Spleen (tissue), 3 donors: ENCODE data around the gene RASGEF1B.

Experiments used
- POLR2A ChIP-seq, 3 donors: fragments of 450-650 bp; IDR thresholded peaks; one replicate each; pipeline ENCODE4 v1.5.1; 2017; ENCODE audit warnings: antibody characterized with exemption in 3 of 3, mild to moderate bottlenecking in 1 of 3
- POLR2AphosphoS5 ChIP-seq, 3 donors: sonication (generic); formaldehyde crosslinking; IDR thresholded peaks; one replicate each; pipeline ENCODE4 v1.5.1; 2017; ENCODE audit warnings: antibody characterized with exemption in 3 of 3

GRCh38 chr4:81377191-81377590 is 94.5 kb downstream of the RASGEF1B start:
- TF ChIP-seq POLR2A (IDR thresholded peaks at IDR 0.05): no peak
- no peak for TF ChIP-seq POLR2AphosphoS5 (IDR thresholded peaks at IDR 0.05)
